NCI-H187 (cell line): ENCODE measurements around the gene FAM117A.
"Not testable (repeated sequence)": the region's sequence is repeated elsewhere in the genome, so short reads cannot be mapped to it uniquely, and the experiment has no call there.

Source experiments
- DNase-seq, 2 experiments: peaks; one replicate each; lab custom pipeline; 2025; lab: John Stamatoyannopoulos, UW

FAM117A gene

GRCh38 chr17:49677933-49678847, 85.7 kb downstream of the FAM117A start, which contains the start of gene SPOP:
Gene SPOP (minus strand): TSS chr17:49678097. CDS start chr17:49622810, 55,287 bp downstream.
- peak; percentile 93 to 97 for DNase-seq

- DNase-seq, result peak; percentile 72 to 92
These were observed 86.6 kb downstream of the FAM117A start for GRCh38 chr17:49677134-49677932.

- no peak for DNase-seq
These were observed 87.6 kb downstream of the FAM117A start for GRCh38 chr17:49676276-49676868.

GRCh38 chr17:49674507-49674906, 89.4 kb downstream of the FAM117A start:
- DNase-seq, result no peak

GRCh38 chr17:49673679-49674078, 90.3 kb downstream of the FAM117A start:
- DNase-seq, result not testable (repeated sequence)

- DNase-seq, result no peak
These were observed 93.3 kb downstream of the FAM117A start for GRCh38 chr17:49670641-49671040.

- DNase-seq, result no peak
These were observed 93.9 kb downstream of the FAM117A start for GRCh38 chr17:49670002-49670401.

- no peak for DNase-seq
These were observed 96.1 kb downstream of the FAM117A start for GRCh38 chr17:49667854-49668253.

- DNase-seq, result no peak
These were observed 99.2 kb downstream of the FAM117A start for GRCh38 chr17:49664706-49665211.
